Panc1 (cell line): Measurements from ENCODE around the gene EVX2. TPM values are rescaled to one million over a fixed set of nuclear protein-coding genes. Genes with fewer than 3 reads are reported as not detected.

ENCODE experiments used
- ATAC-seq: fragments of 200-7000 bp; cut with Tn5 transposase; 2 replicates; pipeline ENCODE4 v1.9.1; 2020; ENCODE audit warnings: mild to moderate bottlenecking, moderate library complexity
- BruUV-seq: library from RNA; stranded (reverse); fragments of 400-500 nt; replicated peaks from 2 replicates; lab custom pipeline; 2021; lab: Mats Ljungman, UMichigan
- CTCF ChIA-PET: fragments of 300-600 bp; sonication (Branson Sonifier 250); formaldehyde crosslinking; loops from one replicate; lab custom pipeline; 2022; ENCODE audit warnings: antibody characterized with exemption; lab: Charles Lee
- POLR2A ChIA-PET: fragments of 300-600 bp; sonication (Branson Sonifier 250); formaldehyde crosslinking; loops from one replicate; lab custom pipeline; 2022; ENCODE audit warnings: antibody characterized with exemption; lab: Charles Lee
- DNase-seq: peaks from one replicate; pipeline ENCODE4 v3.0.0-alpha.2; 2010; ENCODE audit warnings: low read depth, low spot score
- H3K27ac ChIP-seq: 2 replicates; pipeline ENCODE4 v1.5.1; 2011; ENCODE audit warnings: mild to moderate bottlenecking, low read length, inconsistent platforms
- H3K27me3 ChIP-seq: fragments of 200-500 bp; sonication (Bioruptor generic); 2 replicates; pipeline ENCODE4 v1.6.0; 2014; ENCODE audit warnings: low read length, inconsistent platforms; ENCODE audit not compliant: control insufficient read depth, insufficient read depth
- H3K36me3 ChIP-seq: fragments of 200-500 bp; sonication (Bioruptor generic); 2 replicates; pipeline ENCODE4 v1.5.1; 2014; ENCODE audit warnings: inconsistent platforms, mild to moderate bottlenecking, low read length, moderate library complexity; ENCODE audit not compliant: control insufficient read depth, insufficient read depth
- H3K4me1 ChIP-seq: 2 replicates; pipeline ENCODE4 v1.5.1; 2011; ENCODE audit warnings: inconsistent platforms, mild to moderate bottlenecking, low read length, moderate library complexity; ENCODE audit not compliant: control insufficient read depth, insufficient read depth
- H3K4me3 ChIP-seq, 2 experiments: 2 replicates each; pipeline ENCODE4 v1.5.1; 2011 to 2012; ENCODE audit warnings: low read depth in 2 of 2, low read length in 2 of 2, mild to moderate bottlenecking in 2 of 2, inconsistent platforms in 1 of 2, moderate library complexity in 1 of 2
- H3K9me3 ChIP-seq: fragments of 200-500 bp; sonication (Bioruptor generic); 2 replicates; pipeline ENCODE4 v1.5.1; 2014; ENCODE audit warnings: low read depth, mild to moderate bottlenecking, inconsistent platforms, low read length, moderate library complexity; ENCODE audit not compliant: control insufficient read depth, insufficient read depth
- POLR2AphosphoS5 ChIP-seq: IDR thresholded peaks from 2 replicates; pipeline ENCODE4 v1.6.1; 2012; ENCODE audit warnings: mild to moderate bottlenecking, low read depth, low read length, moderate library complexity
- REST ChIP-seq, 2 experiments: IDR thresholded peaks; 2 replicates each; pipeline ENCODE4 v1.6.1; 2011 to 2012; ENCODE audit warnings: low read depth in 2 of 2, control low read depth in 1 of 2, low read length in 1 of 2, mild to moderate bottlenecking in 1 of 2, moderate library complexity in 1 of 2; ENCODE audit not compliant: insufficient read depth in 1 of 2
- SIN3A ChIP-seq: IDR thresholded peaks from 2 replicates; pipeline ENCODE4 v1.6.1; 2012; ENCODE audit warnings: low read depth, mild to moderate bottlenecking, low read length, moderate library complexity, borderline replicate concordance; ENCODE audit not compliant: insufficient read depth
- TCF7L2 ChIP-seq: IDR thresholded peaks from 2 replicates; pipeline ENCODE4 v1.6.1; 2011; ENCODE audit warnings: mild to moderate bottlenecking, low read depth, low read length, inconsistent platforms
- in situ Hi-C: cut with HindIII; loops from 2 replicates; pipeline ENCODE4 v1.10.0; 2016; ENCODE audit warnings: low sequenced_read_pairs, low pct_unique_long_range_greater_than_20kb
- intact Hi-C: fragments of 100-400 bp; cut with micrococcal nuclease; formaldehyde crosslinking; loops from one replicate; pipeline ENCODE4 v1.10.0; 2022; ENCODE audit not compliant: unreplicated experiment
- total RNA-seq: library from RNA; stranded (reverse); gene quantifications from one replicate; pipeline ENCODE4 v1.2.1, GENCODE V29; 2021; ENCODE audit not compliant: unreplicated experiment
- TF ChIP-seq, protein P1 (sequence below): fragments of 450-650 bp; IDR thresholded peaks from 2 replicates; pipeline ENCODE4 v1.5.1; 2017; ENCODE audit warnings: mild to moderate bottlenecking

EVX2 gene
- total RNA-seq, 1 experiment from 2014 or later = not detected

DNA sequence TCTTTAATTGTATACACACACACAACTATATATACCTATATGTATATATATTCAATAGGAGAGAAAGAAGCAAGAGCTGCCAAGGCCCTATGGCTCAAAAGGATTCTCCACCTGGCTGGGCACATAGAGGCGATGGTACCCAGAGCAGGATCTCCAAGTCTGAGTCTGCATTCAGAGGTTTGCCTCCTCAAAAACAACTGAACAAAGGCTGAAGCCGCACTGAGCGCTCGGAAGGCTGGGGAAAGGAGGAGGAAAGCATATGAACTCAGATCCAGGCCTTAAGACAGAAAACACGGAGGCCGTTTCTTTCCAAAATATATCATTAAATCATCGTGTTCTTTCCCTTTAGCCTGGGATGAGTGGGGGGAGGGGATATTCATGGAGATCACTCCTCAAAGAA is 19.4 kb upstream of the EVX2 start:
- Histone ChIP-seq H3K4me1 (peaks cover 8% of the 10 kb centered on the region), H3K9me3 (no peaks in the 10 kb centered on the region), H3K27ac (no peak overlapping the region), H3K27me3 (peaks cover 3% of the 10 kb centered on the region), H3K4me3 (no peak overlapping the region), H3K36me3 (no peaks in the 10 kb centered on the region)
- ATAC-seq = no peak
- no peak for DNase-seq
- in situ Hi-C loops (no loop called here), intact Hi-C loops (no loop called here)
- TF ChIP-seq POLR2AphosphoS5 = no peak
- no peak for TF ChIP-seq SIN3A
- no peak for TF ChIP-seq REST (IDR thresholded peaks at IDR 0.05; ENCODE audit: insufficient read depth in 1 of 2, low read depth in 2 of 2, low read length in 1 of 2)
- POLR2A ChIA-PET = interaction anchor here (0.6 kb wide), 1 partner anchor 327 kb away, joined by 4 read pairs; no protein-coding TSS in a partner anchor
- BruUV-seq = no TSS peak
- CTCF ChIA-PET = no interaction called here

DNA sequence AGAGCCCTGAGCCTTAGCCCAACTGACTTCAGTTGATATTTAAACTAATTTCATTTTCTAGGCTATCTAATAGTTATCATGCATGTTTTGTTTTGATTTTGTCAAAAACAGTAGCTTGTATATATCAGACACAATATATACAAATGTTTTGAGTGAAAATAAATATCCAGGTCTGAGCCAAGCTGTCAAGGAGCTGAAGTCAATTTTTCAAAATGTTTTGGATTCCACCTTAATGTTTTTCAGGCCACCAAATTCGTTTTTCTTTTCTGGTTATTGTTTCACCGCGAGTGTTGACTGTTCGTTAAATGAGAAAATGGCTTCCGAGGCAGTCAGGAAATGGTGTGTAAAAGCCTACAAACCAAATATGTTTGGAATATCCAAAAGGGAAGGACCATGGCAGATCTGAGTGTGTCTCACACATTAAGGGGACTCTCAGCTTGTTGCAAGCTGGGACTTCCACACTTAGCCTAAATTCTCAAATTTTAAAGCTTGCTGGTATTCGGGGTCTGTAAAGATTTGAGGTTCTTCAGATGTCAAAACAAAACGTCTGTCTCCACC is 18.6 kb upstream of the EVX2 start:
- intact Hi-C loops = no loop called here
- peaks cover 3% of the 10 kb centered on the region for H3K27me3 ChIP-seq
- no peaks in the 10 kb centered on the region for H3K36me3 ChIP-seq
- TF ChIP-seq SIN3A (no peak), REST (IDR thresholded peaks at IDR 0.05; ENCODE audit: insufficient read depth in 1 of 2, low read depth in 2 of 2, low read length in 1 of 2) (no peak), TCF7L2 (no peak), POLR2AphosphoS5 (no peak)
- TF ChIP-seq, protein P1, sequence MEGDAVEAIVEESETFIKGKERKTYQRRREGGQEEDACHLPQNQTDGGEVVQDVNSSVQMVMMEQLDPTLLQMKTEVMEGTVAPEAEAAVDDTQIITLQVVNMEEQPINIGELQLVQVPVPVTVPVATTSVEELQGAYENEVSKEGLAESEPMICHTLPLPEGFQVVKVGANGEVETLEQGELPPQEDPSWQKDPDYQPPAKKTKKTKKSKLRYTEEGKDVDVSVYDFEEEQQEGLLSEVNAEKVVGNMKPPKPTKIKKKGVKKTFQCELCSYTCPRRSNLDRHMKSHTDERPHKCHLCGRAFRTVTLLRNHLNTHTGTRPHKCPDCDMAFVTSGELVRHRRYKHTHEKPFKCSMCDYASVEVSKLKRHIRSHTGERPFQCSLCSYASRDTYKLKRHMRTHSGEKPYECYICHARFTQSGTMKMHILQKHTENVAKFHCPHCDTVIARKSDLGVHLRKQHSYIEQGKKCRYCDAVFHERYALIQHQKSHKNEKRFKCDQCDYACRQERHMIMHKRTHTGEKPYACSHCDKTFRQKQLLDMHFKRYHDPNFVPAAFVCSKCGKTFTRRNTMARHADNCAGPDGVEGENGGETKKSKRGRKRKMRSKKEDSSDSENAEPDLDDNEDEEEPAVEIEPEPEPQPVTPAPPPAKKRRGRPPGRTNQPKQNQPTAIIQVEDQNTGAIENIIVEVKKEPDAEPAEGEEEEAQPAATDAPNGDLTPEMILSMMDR = no peak
- DNase-seq (no peak), ATAC-seq (no peak)
- H3K27ac ChIP-seq = no peak overlapping the region
- H3K9me3 ChIP-seq = no peaks in the 10 kb centered on the region
- H3K4me1 ChIP-seq = peaks cover 11% of the 10 kb centered on the region
- no TSS peak for BruUV-seq
- CTCF ChIA-PET = no interaction called here
- no peak overlapping the region for H3K4me3 ChIP-seq
- in situ Hi-C loops = no loop called here
- POLR2A ChIA-PET = no interaction called here
